Adrenal gland (tissue), 12 donors: Measurements from ENCODE around the gene STARD7. TPM values are rescaled to one million over a fixed set of nuclear protein-coding genes. Genes with fewer than 3 reads are reported as not detected.

Source experiments
- DNase-seq, 7 donors: peaks; one replicate each; pipeline ENCODE4 v3.0.0-alpha.2; 2019 to 2020
- H3K27ac ChIP-seq, 5 donors: fragments of 200-600 bp; sonication (generic) in 4 of 5; 1 replicate in 3 of 5; 2 replicates in 2 of 5; pipeline versions ENCODE4 v1.5.1 to v1.8.0; 2016 to 2020; ENCODE audit warnings: mild to moderate bottlenecking in 1 of 5
- H3K27me3 ChIP-seq: fragments of 200-600 bp; 2 replicates; pipeline ENCODE4 v1.8.0; 2021
- H3K36me3 ChIP-seq, 2 donors: fragments of 200-600 bp; replicated peaks in 1 of 2; 1 replicate in 1 of 2; 2 replicates in 1 of 2; pipeline versions ENCODE4 v1.5.1 to v1.8.0; 2018 to 2022
- H3K4me1 ChIP-seq, 2 donors: fragments of 200-600 bp; replicated peaks in 1 of 2; 1 replicate in 1 of 2; 2 replicates in 1 of 2; pipeline versions ENCODE4 v1.5.1 to v1.8.0; 2018 to 2021
- H3K4me3 ChIP-seq, 4 donors: fragments of 200-600 bp; sonication (generic) in 3 of 4; one replicate each; pipeline ENCODE4 v1.5.1; 2016 to 2018
- H3K9me3 ChIP-seq, 3 donors: fragments of 200-600 bp; sonication (generic) in 1 of 3; replicated peaks in 1 of 3; 1 replicate in 2 of 3; 2 replicates in 1 of 3; pipeline versions ENCODE4 v1.5.1 to v1.8.0; 2016 to 2021
- CTCF ChIP-seq, 6 experiments: fragments of 450-650 bp in 4 of 6; fragments of 200-600 bp in 2 of 6; sonication (generic) in 1 of 6; IDR thresholded peaks; 1 replicate in 5 of 6; 2 replicates in 1 of 6; pipeline versions ENCODE4 v1.5.1 to v1.8.0; 2016 to 2021; ENCODE audit warnings: antibody characterized with exemption in 6 of 6, mild to moderate bottlenecking in 2 of 6, moderate library complexity in 1 of 6
- POLR2A ChIP-seq, 2 donors: fragments of 450-650 bp; IDR thresholded peaks; one replicate each; pipeline ENCODE4 v1.6.1; 2017; ENCODE audit warnings: antibody characterized with exemption in 2 of 2, mild to moderate bottlenecking in 2 of 2, moderate library complexity in 1 of 2
- WGBS, 4 donors: extraction: QIAGEN DNeasy Blood & Tissue Kit in 2 of 4; methylation state at CpG; one replicate each; pipeline versions ENCODE4 v1.1.5 to v1.1.7; 2013 to 2017; 5-methylcytosine and 5-hydroxymethylcytosine counted together
- intact Hi-C, 2 donors: fragments of 100-400 bp; cut with DNase I; formaldehyde crosslinking; loops; one replicate each; pipeline versions ENCODE4 v1.14.1 to v1.15.0; 2022 to 2023
- polyA plus RNA-seq, 3 donors: library from polyadenylated mRNA; stranded (reverse); fragments of 200-250 nt in 2 of 3; fragments of 350-450 nt in 1 of 3; fragmentation: Illumina TruSeq in 1 of 3; extraction: RNeasy Lipid Tissue Mini Kit (QIAGEN cat#74804) in 1 of 3; gene quantifications; one replicate each; pipeline ENCODE4 v1.2.3, GENCODE V29; 2013 to 2014
- total RNA-seq, 9 donors: library from RNA; depleted of rRNA in 4 of 9; stranded (reverse); fragments of >200 nt in 4 of 9; fragments of 120-200 nt in 1 of 9; fragmentation: NEBNext Ultra II Directional in 1 of 9; extraction: Animal tissue kit (Norgen Biotek cat#: 25700) in 1 of 9; gene quantifications; one replicate each; pipeline versions ENCODE4 v1.1.0 to v1.2.4, GENCODE V29; 2013 to 2023
- donor health status: healthy with polysubstance abuse.
- donor health status: Bipolar disorder and iron deficiency.
- donor health status: DM: yes; HTN: yes; CAD: no.
- donor health status: DM: no; HTN: no; CAD: no.
- donor health status: DM: no; HTN: no; CAD: no.
- donor health status: DM: yes; HTN: yes; CAD: no.

The STARD7 gene
- total and polyA plus RNA-seq, 12 donors, result 37.8 to 209 (median 160) TPM

DNA sequence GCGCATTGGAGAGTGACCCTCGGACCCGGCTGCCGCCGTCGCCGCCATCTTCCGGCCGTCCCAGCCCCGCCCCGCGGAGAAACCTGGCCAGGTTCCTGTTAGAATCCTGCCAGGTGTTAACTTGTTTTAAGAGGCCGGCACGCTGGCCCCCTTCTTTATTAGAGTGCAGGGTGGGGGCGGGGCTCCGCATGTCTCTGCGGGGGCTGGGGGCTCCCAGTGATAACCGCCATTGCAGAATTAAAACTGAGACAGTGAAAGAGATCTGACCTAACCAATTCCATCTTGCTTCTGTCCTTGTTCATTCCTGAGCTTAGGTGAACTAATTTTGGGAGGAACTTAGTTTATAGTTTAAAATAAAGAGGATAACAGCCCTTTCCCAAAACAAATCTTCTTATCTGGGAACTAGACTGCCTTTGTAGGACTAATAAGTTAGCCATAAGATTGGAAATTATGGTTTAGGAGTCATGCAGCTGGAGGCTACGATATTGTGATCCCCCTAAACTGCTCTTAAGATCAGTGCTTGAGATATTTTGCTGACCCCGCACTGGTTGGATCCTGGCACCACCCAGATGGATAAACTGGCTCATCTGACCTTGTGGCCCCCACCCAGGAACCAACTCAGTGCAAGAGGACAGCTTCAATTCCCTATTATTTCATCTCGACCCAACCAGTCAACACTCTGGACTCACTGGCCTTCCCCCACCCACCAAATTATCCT is 543 bp upstream of the STARD7 start:
- Histone ChIP-seq H3K4me1 (peaks cover 33 to 43% of the 10 kb centered on the region in 2 donors), H3K36me3 (no peaks in the 10 kb centered on the region), H3K27ac (peak overlapping the region; percentile 49 to 97 (median 97)), H3K4me3 (peak overlapping the region in 3 of 4 donors; percentile 58 to 78 (median 75)), H3K27me3 (no peaks in the 10 kb centered on the region), H3K9me3 (no peaks in the 10 kb centered on the region)
- DNase-seq, result peak in 2 of 7 donors; percentile 34 to 53
- intact Hi-C loops, result loop anchor here in 1 of 2 donors (10.0 kb wide), 1 partner anchor 46 kb away; no protein-coding TSS in a partner anchor
- 4 to 13% (median 8%) methylated on average over 9 to 21 of the region's 21 CpGs for WGBS, 4 donors
- TF ChIP-seq CTCF (IDR thresholded peaks at IDR 0.05) (no peak), POLR2A (IDR thresholded peaks at IDR 0.05) (peak in 1 of 2 donors; percentile 3)

GRCh38 chr2:96207774-96208142 is 869 bp downstream of the STARD7 start:
- DNase-seq, result no peak
- intact Hi-C loops, result loop anchor here in 1 of 2 donors (10.0 kb wide), 1 partner anchor 47 kb away; no protein-coding TSS in a partner anchor
- Histone ChIP-seq H3K36me3 (no peaks in the 10 kb centered on the region), H3K4me3 (peak overlapping the region; percentile 35 to 78 (median 70)), H3K27ac (peak overlapping the region; percentile 89 to 97 (median 97)), H3K4me1 (peaks cover 47 to 57% of the 10 kb centered on the region in 2 donors), H3K27me3 (no peaks in the 10 kb centered on the region), H3K9me3 (no peaks in the 10 kb centered on the region)
- WGBS, 4 donors, result 0 to 1% (median 0%) methylated on average over 7 to 12 of the region's 12 CpGs
- no peak for TF ChIP-seq CTCF (IDR thresholded peaks at IDR 0.05)
- TF ChIP-seq POLR2A (IDR thresholded peaks at IDR 0.05), result no peak

DNA sequence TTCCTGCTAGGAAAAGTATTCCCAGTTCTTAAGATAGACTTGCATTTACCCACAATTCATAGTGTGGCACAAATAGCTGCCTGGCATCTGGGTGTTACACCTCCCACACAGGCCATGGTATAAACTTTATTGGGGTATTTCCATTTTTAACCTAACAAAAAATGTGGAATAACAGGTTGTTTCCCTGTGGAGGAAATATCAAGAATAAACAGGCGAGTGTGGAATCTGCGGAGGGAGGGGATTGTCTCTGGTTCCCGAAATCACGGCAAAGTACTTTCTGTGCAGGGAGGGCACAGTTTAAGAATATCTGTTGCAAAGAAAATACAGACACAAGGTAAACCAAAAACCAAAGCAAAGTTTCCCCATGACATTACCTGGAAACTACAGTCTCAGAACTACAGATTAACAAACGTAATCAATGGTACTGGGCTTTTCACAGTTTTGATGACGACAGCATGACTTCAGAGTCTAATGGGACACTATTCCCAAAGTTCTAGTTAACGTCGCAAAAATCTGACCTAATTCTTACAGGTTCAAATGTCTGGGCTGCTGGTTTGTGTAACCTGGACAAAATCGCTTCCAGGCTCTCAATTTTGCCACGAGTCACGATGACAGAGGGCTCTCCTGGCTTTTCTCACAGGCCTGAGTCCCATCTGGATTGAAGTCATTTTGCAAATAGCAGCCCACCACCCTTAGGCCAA is 1.4 kb downstream of the STARD7 start:
- no peak for TF ChIP-seq POLR2A (IDR thresholded peaks at IDR 0.05)
- no peak for TF ChIP-seq CTCF (IDR thresholded peaks at IDR 0.05)
- 7 to 11% (median 10%) methylated on average over 11 of the region's 11 CpGs for WGBS, 4 donors

DNA sequence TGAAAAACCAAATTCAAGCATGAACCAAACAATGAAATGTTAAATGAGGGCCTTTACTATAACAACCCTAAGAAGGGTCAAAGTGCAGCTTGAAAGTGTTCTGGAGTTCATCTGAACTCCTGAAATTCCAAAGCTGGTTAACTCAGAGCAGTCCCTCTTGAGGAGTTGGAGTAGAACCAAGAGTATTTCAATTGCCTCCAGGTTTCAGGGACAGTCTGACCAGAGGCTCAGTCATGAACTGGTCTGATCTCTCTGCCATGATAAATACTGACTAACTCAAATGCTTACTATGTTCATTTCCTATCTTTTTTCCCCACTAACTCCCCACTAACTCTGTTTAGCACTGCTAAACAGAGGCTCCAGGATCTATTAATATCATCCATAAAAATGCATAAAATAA is 2.7 kb downstream of the STARD7 start:
- intact Hi-C loops, result loop anchor here in 1 of 2 donors (10.0 kb wide), 1 partner anchor 49 kb away; no protein-coding TSS in a partner anchor
- Histone ChIP-seq H3K27me3 (no peaks in the 10 kb centered on the region), H3K9me3 (no peaks in the 10 kb centered on the region), H3K4me1 (peaks cover 52 to 76% of the 10 kb centered on the region in 2 donors), H3K4me3 (peak overlapping the region in 1 of 4 donors; percentile 36), H3K27ac (peak overlapping the region in 4 of 5 donors; percentile 63 to 88 (median 78)), H3K36me3 (no peaks in the 10 kb centered on the region)
- no peak for TF ChIP-seq CTCF (IDR thresholded peaks at IDR 0.05)
- TF ChIP-seq POLR2A (IDR thresholded peaks at IDR 0.05), result no peak
- no peak for DNase-seq

More for the DNA sequence above, 1.4 kb downstream of the STARD7 start:
- DNase-seq, result peak in 1 of 7 donors; percentile 2
- intact Hi-C loops, result loop anchor here in 1 of 2 donors (10.0 kb wide), 1 partner anchor 48 kb away; no protein-coding TSS in a partner anchor
- H3K4me3 ChIP-seq, result peak overlapping the region in 3 of 4 donors; percentile 35 to 78 (median 75)
- H3K27ac ChIP-seq, result peak overlapping the region; percentile 89 to 97 (median 97)
- H3K4me1 ChIP-seq, result peaks cover 50 to 62% of the 10 kb centered on the region in 2 donors
- H3K9me3 ChIP-seq, result no peaks in the 10 kb centered on the region
- H3K36me3 ChIP-seq, result no peaks in the 10 kb centered on the region
- no peaks in the 10 kb centered on the region for H3K27me3 ChIP-seq
